AG09309 (cell line): ENCODE measurements around the gene PARVG.

Source experiments
- DNase-seq: peaks from one replicate; pipeline ENCODE4 v3.0.0-alpha.2; 2010; ENCODE audit warnings: low read depth
- H3K4me3 ChIP-seq: 2 replicates; pipeline ENCODE4 v1.5.1; 2011; ENCODE audit warnings: mild to moderate bottlenecking, low read depth, low read length, moderate library complexity; ENCODE audit not compliant: control insufficient read depth
- TF ChIP-seq, protein P1 (sequence below): IDR thresholded peaks from 2 replicates; pipeline ENCODE4 v1.5.1; 2011; ENCODE audit warnings: mild to moderate bottlenecking, low read depth, low read length, inconsistent platforms; ENCODE audit not compliant: insufficient read depth, control insufficient read depth; ENCODE audit errors: missing control alignments

Gene PARVG

DNA sequence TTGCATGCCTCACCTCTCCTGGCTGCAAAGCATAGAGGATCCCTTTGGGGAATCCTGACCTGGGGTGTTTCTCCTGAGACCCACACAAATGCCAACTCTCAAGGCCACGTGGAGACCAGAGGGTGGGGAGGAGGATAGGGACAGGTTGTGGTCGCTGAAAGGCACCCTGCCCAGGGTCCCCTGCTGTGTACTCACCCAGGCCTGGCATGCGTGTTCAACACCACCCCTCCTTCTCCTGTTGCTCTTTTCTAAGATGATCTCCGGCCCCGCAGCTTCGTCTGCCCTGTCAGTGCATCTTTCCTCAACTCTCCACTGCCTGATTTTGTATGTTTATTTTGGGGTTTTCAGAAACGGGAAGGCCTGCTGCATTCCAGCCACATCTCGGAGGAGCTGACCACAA lies 44.6 kb upstream of the PARVG start:
- H3K4me3 ChIP-seq: no peak overlapping the region
- TF ChIP-seq, protein P1, sequence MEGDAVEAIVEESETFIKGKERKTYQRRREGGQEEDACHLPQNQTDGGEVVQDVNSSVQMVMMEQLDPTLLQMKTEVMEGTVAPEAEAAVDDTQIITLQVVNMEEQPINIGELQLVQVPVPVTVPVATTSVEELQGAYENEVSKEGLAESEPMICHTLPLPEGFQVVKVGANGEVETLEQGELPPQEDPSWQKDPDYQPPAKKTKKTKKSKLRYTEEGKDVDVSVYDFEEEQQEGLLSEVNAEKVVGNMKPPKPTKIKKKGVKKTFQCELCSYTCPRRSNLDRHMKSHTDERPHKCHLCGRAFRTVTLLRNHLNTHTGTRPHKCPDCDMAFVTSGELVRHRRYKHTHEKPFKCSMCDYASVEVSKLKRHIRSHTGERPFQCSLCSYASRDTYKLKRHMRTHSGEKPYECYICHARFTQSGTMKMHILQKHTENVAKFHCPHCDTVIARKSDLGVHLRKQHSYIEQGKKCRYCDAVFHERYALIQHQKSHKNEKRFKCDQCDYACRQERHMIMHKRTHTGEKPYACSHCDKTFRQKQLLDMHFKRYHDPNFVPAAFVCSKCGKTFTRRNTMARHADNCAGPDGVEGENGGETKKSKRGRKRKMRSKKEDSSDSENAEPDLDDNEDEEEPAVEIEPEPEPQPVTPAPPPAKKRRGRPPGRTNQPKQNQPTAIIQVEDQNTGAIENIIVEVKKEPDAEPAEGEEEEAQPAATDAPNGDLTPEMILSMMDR: no peak
- DNase-seq: no peak

DNA sequence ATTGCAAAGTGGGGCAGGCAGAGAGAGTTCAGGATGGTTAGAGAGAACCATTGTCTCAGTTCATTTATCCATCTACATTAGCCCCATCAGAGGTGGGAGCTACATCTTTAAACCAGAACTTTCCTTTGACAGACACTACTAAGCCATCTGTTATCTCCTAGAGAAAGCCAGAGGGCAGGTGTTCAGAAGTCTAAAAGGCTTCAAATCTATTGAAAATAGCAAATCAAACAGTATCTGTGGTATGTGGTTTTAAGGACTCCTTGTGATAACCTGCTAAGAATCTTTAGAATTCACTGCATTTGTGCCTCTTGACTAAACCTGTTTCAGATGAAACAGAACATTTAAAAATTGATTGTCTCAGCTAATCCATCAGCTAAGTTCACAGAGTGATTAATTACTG lies 43.9 kb upstream of the PARVG start:
- DNase-seq: no peak
- no peak overlapping the region for H3K4me3 ChIP-seq
- TF ChIP-seq, protein P1: no peak

DNA sequence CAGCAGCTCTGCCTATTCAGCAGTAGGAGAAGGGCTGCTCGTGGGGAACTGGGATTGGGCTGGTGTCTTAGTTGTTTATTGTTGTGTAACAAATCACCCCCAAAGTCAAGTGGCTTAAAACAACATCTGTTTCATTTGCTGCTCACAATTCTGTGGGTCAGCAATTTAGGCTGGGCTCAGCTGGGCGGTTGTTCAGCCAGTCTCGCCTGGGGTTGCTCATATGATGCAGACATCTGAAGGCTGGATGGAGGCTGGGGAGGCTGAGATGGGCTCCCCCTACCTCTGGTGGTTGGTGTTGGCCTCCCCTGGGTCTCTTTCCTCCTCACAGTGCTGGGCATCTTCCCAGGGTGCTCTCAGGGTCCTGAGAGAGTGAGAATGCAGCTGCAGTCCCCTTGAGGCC lies 43.3 kb upstream of the PARVG start:
- DNase-seq: no peak
- TF ChIP-seq, protein P1: no peak

DNA sequence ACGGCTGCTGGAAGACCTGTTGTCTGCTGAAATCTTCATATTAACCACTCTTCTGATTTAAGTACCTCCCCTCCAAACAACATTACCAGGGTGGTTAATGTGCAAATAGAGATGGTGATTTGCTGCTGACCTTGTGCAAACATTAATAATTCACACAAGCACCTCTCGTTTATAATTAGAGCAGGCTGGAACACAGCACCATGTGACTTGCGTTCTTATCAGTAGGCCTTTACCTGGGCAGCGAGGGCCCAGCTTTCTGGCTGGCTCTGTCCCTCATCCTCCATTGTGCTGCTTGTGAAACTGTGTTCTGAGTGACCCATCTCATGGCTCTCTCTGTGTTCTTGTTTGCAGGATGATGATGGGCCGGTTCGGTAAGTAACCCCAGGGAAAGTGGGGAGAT lies 41.0 kb upstream of the PARVG start:
- DNase-seq: no peak
- H3K4me3 ChIP-seq: no peak overlapping the region
- TF ChIP-seq, protein P1: no peak

More for the DNA sequence above, 43.3 kb upstream of the PARVG start:
- H3K4me3 ChIP-seq: no peak overlapping the region

DNA sequence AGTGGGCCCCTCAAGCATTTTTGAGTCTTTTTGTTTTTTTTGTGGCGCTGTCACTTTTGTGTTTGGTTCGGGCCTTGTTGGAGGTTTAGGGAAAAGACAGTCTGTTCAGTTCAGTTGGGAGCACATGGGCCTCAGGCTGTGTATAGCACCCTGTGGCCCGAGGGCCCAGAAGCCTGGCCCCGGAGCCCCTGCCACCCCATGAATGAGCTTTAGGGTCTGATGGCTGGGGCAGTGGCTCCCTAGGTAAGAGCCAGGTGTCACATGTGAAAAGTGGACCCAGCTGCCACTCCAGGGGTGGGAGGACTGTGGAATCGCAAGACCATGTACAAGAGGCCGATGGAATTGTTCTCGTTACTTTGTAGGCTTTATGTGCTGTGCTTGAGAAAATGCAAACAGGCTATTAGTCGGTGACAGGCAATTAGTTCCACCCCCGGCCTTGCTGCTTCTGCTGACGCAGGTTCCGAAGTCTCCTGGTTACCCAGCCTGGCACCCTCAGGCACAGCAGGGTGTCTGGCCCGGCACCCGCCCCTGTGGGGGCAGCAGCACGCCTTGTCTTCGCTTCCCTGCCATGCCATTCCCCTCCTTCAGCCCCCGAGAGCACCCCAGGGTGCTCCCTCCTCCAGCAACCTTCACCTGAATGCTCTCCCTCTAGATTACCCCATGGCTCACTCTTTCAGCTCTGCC lies 38.2 kb upstream of the PARVG start:
- TF ChIP-seq, protein P1: no peak
- DNase-seq: no peak
- H3K4me3 ChIP-seq: no peak overlapping the region

DNA sequence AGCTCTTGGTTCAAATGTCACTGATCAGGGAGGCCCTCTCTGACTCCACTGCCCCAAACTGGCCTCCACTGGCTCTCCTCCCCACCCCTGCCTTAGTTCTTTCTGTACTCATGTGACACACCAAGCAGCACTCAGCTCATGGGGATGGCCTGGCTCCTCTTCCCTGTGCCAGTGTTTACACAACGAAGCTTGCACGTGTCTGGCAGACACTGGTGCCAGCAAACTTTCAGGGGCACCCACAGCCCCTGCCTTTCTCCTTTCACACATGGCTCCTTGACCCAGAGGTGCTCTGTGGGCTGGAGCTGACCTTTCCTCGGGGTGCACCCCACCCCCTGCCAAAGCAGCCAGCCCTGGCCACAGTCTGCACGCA lies 37.6 kb upstream of the PARVG start:
- DNase-seq: no peak
- no peak overlapping the region for H3K4me3 ChIP-seq
- TF ChIP-seq, protein P1: no peak
